B cell (primary cell): Measurements from ENCODE around the gene SOX18. TPM values are rescaled to one million over a fixed set of nuclear protein-coding genes. Genes with fewer than 3 reads are reported as not detected.

Experiments
- ATAC-seq: fragments of 200-7000 bp; cut with Tn5 transposase; one replicate; pipeline ENCODE4 v1.10.0; 2021; ENCODE audit warnings: low read depth, mild to moderate bottlenecking, moderate number of reproducible peaks, moderate library complexity
- CTCF ChIA-PET: fragments of 350-600 bp; sonication (Branson Sonifier 250); formaldehyde crosslinking; loops from one replicate; lab custom pipeline; 2021; ENCODE audit warnings: antibody characterized with exemption, inconsistent platforms; lab: Charles Lee
- POLR2A ChIA-PET: fragments of 350-600 bp; sonication (Branson Sonifier 250); formaldehyde crosslinking; loops from one replicate; lab custom pipeline; 2021; ENCODE audit warnings: antibody characterized with exemption; lab: Charles Lee
- DNase-seq: peaks from one replicate; pipeline ENCODE4 v3.0.0; 2013
- H2AFZ ChIP-seq: 2 replicates; pipeline ENCODE4 v1.6.1; 2012; ENCODE audit warnings: mild to moderate bottlenecking, low read depth, low read length; ENCODE audit not compliant: insufficient read depth, poor library complexity, severe bottlenecking
- H3K27ac ChIP-seq, 2 donors: 1 replicate in 1 of 2; 2 replicates in 1 of 2; pipeline ENCODE4 v1.5.1; 2012 to 2013; ENCODE audit warnings: low read length in 2 of 2, mild to moderate bottlenecking in 2 of 2, moderate library complexity in 1 of 2
- H3K27me3 ChIP-seq, 4 experiments: fragments of 200-600 bp in 1 of 4; sonication (generic) in 1 of 4; replicated peaks in 1 of 4; 1 replicate in 2 of 4; 2 replicates in 2 of 4; pipeline versions ENCODE4 v1.6.1 to v1.7.0; 2013 to 2016; ENCODE audit warnings: low read length in 3 of 4, mild to moderate bottlenecking in 2 of 4, mixed read lengths in 1 of 4, moderate library complexity in 1 of 4; ENCODE audit not compliant: insufficient read depth in 4 of 4, control insufficient read depth in 3 of 4; ENCODE audit errors: control extremely low read depth in 1 of 4
- H3K36me3 ChIP-seq, 2 experiments: replicated peaks in 1 of 2; 1 replicate in 1 of 2; 2 replicates in 1 of 2; pipeline versions ENCODE4 v1.6.1 to v1.7.1; 2013; ENCODE audit warnings: low read length in 1 of 2; ENCODE audit not compliant: insufficient read depth in 2 of 2, control insufficient read depth in 1 of 2; ENCODE audit errors: control extremely low read depth in 1 of 2, extremely low read depth in 1 of 2
- H3K4me1 ChIP-seq, 2 donors: fragments of 200-600 bp in 1 of 2; sonication (generic) in 1 of 2; 1 replicate in 1 of 2; 2 replicates in 1 of 2; pipeline versions ENCODE4 v1.5.1 to v1.6.1; 2013 to 2017; ENCODE audit warnings: low read length in 2 of 2; ENCODE audit not compliant: control insufficient read depth in 2 of 2, insufficient read depth in 2 of 2
- H3K4me2 ChIP-seq: replicated peaks from 2 replicates; pipeline ENCODE3; 2012; ENCODE audit warnings: mild to moderate bottlenecking, low read depth, low read length; ENCODE audit not compliant: poor library complexity, severe bottlenecking
- H3K4me3 ChIP-seq, 5 experiments: fragments of 200-600 bp in 1 of 5; sonication (generic) in 1 of 5; 1 replicate in 3 of 5; 2 replicates in 2 of 5; pipeline versions ENCODE4 v1.5.1 to v1.7.0; 2011 to 2016; ENCODE audit warnings: low read length in 4 of 5, mild to moderate bottlenecking in 4 of 5, low read depth in 2 of 5, control low read depth in 1 of 5, moderate library complexity in 1 of 5; ENCODE audit not compliant: insufficient read depth in 1 of 5; ENCODE audit errors: control extremely low read depth in 1 of 5, extremely low read depth in 1 of 5
- H3K79me2 ChIP-seq: fragments of 200-600 bp; sonication (generic); one replicate; pipeline ENCODE4 v1.6.0; 2016; ENCODE audit warnings: low read length; ENCODE audit not compliant: control insufficient read depth, insufficient read depth
- H3K9ac ChIP-seq: fragments of 200-600 bp; sonication (generic); 2 replicates; pipeline ENCODE4 v1.6.1; 2017; ENCODE audit warnings: mild to moderate bottlenecking, low read length, moderate library complexity
- H3K9me3 ChIP-seq, 3 donors: one replicate each; pipeline versions ENCODE4 v1.6.1 to v1.7.1; 2013; ENCODE audit warnings: low read length in 2 of 3; ENCODE audit not compliant: control insufficient read depth in 2 of 3, insufficient read depth in 1 of 3; ENCODE audit errors: control extremely low read depth in 1 of 3
- H4K20me1 ChIP-seq: 2 replicates; pipeline ENCODE4 v1.6.0; 2012; ENCODE audit warnings: mild to moderate bottlenecking, low read length; ENCODE audit not compliant: insufficient read depth, control insufficient read depth, poor library complexity, severe bottlenecking
- H3K27ac Mint-ChIP-seq: one replicate; pipeline ENCODE4 v1.8.0; 2021; ENCODE audit warnings: mixed read lengths
- H3K27me3 Mint-ChIP-seq: one replicate; pipeline ENCODE4 v1.8.0; 2021; ENCODE audit warnings: mixed read lengths
- H3K4me1 Mint-ChIP-seq: one replicate; pipeline ENCODE4 v1.8.0; 2021; ENCODE audit warnings: mixed read lengths
- H3K4me3 Mint-ChIP-seq: one replicate; pipeline ENCODE4 v1.8.0; 2021; ENCODE audit warnings: mixed read lengths
- H3K9me3 Mint-ChIP-seq: one replicate; pipeline ENCODE4 v1.8.0; 2022; ENCODE audit warnings: mixed read lengths; ENCODE audit not compliant: insufficient read depth
- EZH2 ChIP-seq: IDR thresholded peaks from 2 replicates; pipeline ENCODE4 v1.6.1; 2012; ENCODE audit warnings: borderline replicate concordance, low read depth, mild to moderate bottlenecking, moderate library complexity, low read length; ENCODE audit not compliant: insufficient read depth, poor library complexity, severe bottlenecking
- WGBS: methylation state at CpG from one replicate; pipeline ENCODE4 v1.1.5; 2013; ENCODE audit warnings: missing lambda C conversion rate; ENCODE audit not compliant: insufficient coverage; 5-methylcytosine and 5-hydroxymethylcytosine counted together
- intact Hi-C: fragments of 100-400 bp; cut with micrococcal nuclease; formaldehyde crosslinking; loops from one replicate; pipeline ENCODE4 v1.10.0; 2022
- polyA plus RNA-seq: library from polyadenylated mRNA; depleted of rRNA; stranded (reverse); fragments of >200 nt; gene quantifications from 2 replicates; pipeline ENCODE4 v1.2.3, GENCODE V29; 2012
- total RNA-seq, 2 donors: library from RNA; stranded (reverse); fragments of 120-200 nt in 1 of 2; gene quantifications; 1 replicate in 1 of 2; 2 replicates in 1 of 2; pipeline versions ENCODE4 v1.2.3 to v1.2.4, GENCODE V29; 2013 to 2022
- TF ChIP-seq, protein P1 (sequence below): fragments of 200-600 bp; IDR thresholded peaks from one replicate; pipeline ENCODE4 v1.8.0; 2022; ENCODE audit warnings: antibody characterized with exemption, mild to moderate bottlenecking

SOX18 gene
- total and polyA plus RNA-seq, 2 donors (not counting 1 experiment from before 2014, with no cell fraction given), result not detected

DNA sequence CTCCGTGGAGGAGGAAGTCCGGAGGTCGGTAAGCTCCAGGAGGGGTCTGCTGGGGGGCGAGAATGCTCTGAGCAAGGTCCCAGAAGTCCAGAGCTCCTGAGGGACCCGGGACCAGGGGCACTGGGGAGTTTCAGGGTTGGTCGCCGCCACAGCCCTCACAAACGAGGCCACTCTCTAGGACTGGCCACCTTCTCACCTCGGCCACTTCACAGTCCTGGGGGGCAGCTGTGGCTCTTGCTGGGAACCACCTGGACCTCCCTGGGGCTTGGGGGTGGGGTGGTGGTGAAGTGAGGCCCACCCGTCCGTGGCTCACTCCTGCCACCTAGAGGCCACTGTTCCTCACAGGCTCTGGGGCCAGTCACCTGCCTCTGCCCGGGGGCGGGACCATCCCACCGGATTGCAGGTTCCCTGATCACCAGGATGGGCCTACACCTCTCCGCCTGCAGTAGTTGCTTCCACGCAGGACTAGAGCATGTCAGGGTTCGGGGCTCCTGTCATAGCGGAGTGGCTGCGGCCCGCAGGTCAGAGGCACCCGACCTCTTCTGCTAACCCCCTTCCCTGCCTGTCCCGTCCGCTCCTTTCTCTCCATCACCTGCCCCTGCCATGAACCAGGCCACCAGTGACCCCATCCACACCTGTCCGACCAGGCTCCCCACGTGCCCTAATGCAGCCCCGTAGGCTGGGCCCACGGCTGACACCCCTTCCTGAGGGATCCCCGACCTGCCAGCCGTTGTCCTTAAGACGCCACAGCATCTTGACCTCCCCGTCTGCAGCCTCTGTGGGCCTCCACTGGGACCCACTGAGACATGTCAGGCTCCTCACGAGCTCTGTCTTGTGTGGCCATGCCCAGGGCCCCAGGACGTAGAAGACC lies 8.4 kb upstream of the SOX18 start:
- DNase-seq, result peak; percentile 80
- 39% methylated on average over 30 of the region's 33 CpGs for WGBS
- peaks cover 16 to 27% of the 10 kb centered on the region in 2 donors for H3K4me1 ChIP-seq
- no peak for TF ChIP-seq EZH2
- TF ChIP-seq, protein P1, sequence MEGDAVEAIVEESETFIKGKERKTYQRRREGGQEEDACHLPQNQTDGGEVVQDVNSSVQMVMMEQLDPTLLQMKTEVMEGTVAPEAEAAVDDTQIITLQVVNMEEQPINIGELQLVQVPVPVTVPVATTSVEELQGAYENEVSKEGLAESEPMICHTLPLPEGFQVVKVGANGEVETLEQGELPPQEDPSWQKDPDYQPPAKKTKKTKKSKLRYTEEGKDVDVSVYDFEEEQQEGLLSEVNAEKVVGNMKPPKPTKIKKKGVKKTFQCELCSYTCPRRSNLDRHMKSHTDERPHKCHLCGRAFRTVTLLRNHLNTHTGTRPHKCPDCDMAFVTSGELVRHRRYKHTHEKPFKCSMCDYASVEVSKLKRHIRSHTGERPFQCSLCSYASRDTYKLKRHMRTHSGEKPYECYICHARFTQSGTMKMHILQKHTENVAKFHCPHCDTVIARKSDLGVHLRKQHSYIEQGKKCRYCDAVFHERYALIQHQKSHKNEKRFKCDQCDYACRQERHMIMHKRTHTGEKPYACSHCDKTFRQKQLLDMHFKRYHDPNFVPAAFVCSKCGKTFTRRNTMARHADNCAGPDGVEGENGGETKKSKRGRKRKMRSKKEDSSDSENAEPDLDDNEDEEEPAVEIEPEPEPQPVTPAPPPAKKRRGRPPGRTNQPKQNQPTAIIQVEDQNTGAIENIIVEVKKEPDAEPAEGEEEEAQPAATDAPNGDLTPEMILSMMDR, result peak; percentile 83
- CTCF ChIA-PET, result interaction anchor here (0.6 to 3.2 kb wide), 16 partner anchors 8 to 561 kb away, joined by 3 to 22 read pairs (median 4); partner anchors contain the start of genes LKAAEAR1, PRPF6, SAMD10 and UCKL1
- intact Hi-C loops, result loop anchor here (1.0 kb wide), 1 partner anchor 20 kb away; no protein-coding TSS in a partner anchor
- H3K36me3 ChIP-seq, result no peaks in the 10 kb centered on the region
- H3K9ac ChIP-seq, result no peak overlapping the region
- peak overlapping the region; percentile 27 for H2AFZ ChIP-seq
- Mint-ChIP-seq H3K27ac (peak overlapping the region; percentile 56), H3K27me3 (peaks cover 20% of the 10 kb centered on the region), H3K4me3 (peak overlapping the region; percentile 39), H3K9me3 (no peaks in the 10 kb centered on the region), H3K4me1 (peaks cover 16% of the 10 kb centered on the region)
- peak overlapping the region; percentile 36 for H3K4me2 ChIP-seq
- H3K79me2 ChIP-seq, result no peaks in the 10 kb centered on the region
- ATAC-seq, result peak; percentile 75
- peaks cover 0 to 8% (median 0%) of the 10 kb centered on the region in 3 donors for H3K9me3 ChIP-seq
- no peak overlapping the region for H3K27ac ChIP-seq
- no peak overlapping the region for H3K4me3 ChIP-seq
- POLR2A ChIA-PET, result no interaction called here
- no peaks in the 10 kb centered on the region for H4K20me1 ChIP-seq
- peaks cover 0 to 34% (median 11%) of the 10 kb centered on the region in 4 experiments for H3K27me3 ChIP-seq
